ENCODE data around the gene INTS7.
A peak's percentile ranks its signal among the peaks of the same experiment; 100 is the strongest.

INTS7 gene

GRCh38 chr1:212067787-212068186 lies 32.4 kb upstream of the INTS7 start:
- H3K4me3 ChIP-seq (ENCODE audit: low read depth, low read length), result no peak overlapping the region
- no peaks in the 10 kb centered on the region for H3K79me2 ChIP-seq (ENCODE audit: control insufficient read depth, insufficient read depth, low read length, unreplicated experiment)
- peaks cover 35% of the 10 kb centered on the region; the same call in 1 of the 2 replicates for H3K36me3 ChIP-seq (ENCODE audit: insufficient read depth, low read length)
- H3K4me1 ChIP-seq (ENCODE audit: control insufficient read depth, insufficient read depth, low read length, unreplicated experiment), result no peaks in the 10 kb centered on the region
- no peak overlapping the region for H3K27ac ChIP-seq (ENCODE audit: low read depth, low read length)
- no peaks in the 10 kb centered on the region for H3K27me3 ChIP-seq (ENCODE audit: insufficient read depth, low read length)
- H2AFZ ChIP-seq (ENCODE audit: low read length, unreplicated experiment), result no peak overlapping the region

- H3K27ac ChIP-seq (ENCODE audit: low read depth, low read length), result no peak overlapping the region
- no peaks in the 10 kb centered on the region for H3K27me3 ChIP-seq (ENCODE audit: insufficient read depth, low read length)
- H3K36me3 ChIP-seq (ENCODE audit: insufficient read depth, low read length), result peaks cover 13% of the 10 kb centered on the region
- no peak overlapping the region for H2AFZ ChIP-seq (ENCODE audit: low read length, unreplicated experiment)
- no peaks in the 10 kb centered on the region for H3K4me1 ChIP-seq (ENCODE audit: control insufficient read depth, insufficient read depth, low read length, unreplicated experiment)
- no peaks in the 10 kb centered on the region for H3K79me2 ChIP-seq (ENCODE audit: control insufficient read depth, insufficient read depth, low read length, unreplicated experiment)
- no peak overlapping the region for H3K4me3 ChIP-seq (ENCODE audit: low read depth, low read length)
These were observed 27.6 kb upstream of the INTS7 start for GRCh38 chr1:212062832-212063438.

- Histone ChIP-seq H3K27ac (ENCODE audit: low read depth, low read length) (no peak overlapping the region), H3K79me2 (ENCODE audit: control insufficient read depth, insufficient read depth, low read length, unreplicated experiment) (peaks cover 2% of the 10 kb centered on the region), H3K27me3 (ENCODE audit: insufficient read depth, low read length) (no peaks in the 10 kb centered on the region), H2AFZ (ENCODE audit: low read length, unreplicated experiment) (no peak overlapping the region), H3K36me3 (ENCODE audit: insufficient read depth, low read length) (peaks cover 20% of the 10 kb centered on the region), H3K4me3 (ENCODE audit: low read depth, low read length) (no peak overlapping the region), H3K4me1 (ENCODE audit: control insufficient read depth, insufficient read depth, low read length, unreplicated experiment) (no peaks in the 10 kb centered on the region)
These were observed 25.5 kb upstream of the INTS7 start for GRCh38 chr1:212060632-212061472.

- Histone ChIP-seq H3K27ac (ENCODE audit: low read depth, low read length) (no peak overlapping the region), H3K4me3 (ENCODE audit: low read depth, low read length) (no peak overlapping the region), H2AFZ (ENCODE audit: low read length, unreplicated experiment) (no peak overlapping the region), H3K79me2 (ENCODE audit: control insufficient read depth, insufficient read depth, low read length, unreplicated experiment) (peaks cover 6% of the 10 kb centered on the region), H3K4me1 (ENCODE audit: control insufficient read depth, insufficient read depth, low read length, unreplicated experiment) (no peaks in the 10 kb centered on the region), H3K27me3 (ENCODE audit: insufficient read depth, low read length) (no peaks in the 10 kb centered on the region), H3K36me3 (ENCODE audit: insufficient read depth, low read length) (peaks cover 57% of the 10 kb centered on the region)
These were observed 20.0 kb upstream of the INTS7 start for GRCh38 chr1:212055333-212055732.

GRCh38 chr1:212053993-212054392 lies 18.6 kb upstream of the INTS7 start:
- Histone ChIP-seq H3K4me3 (ENCODE audit: low read depth, low read length) (no peak overlapping the region), H3K36me3 (ENCODE audit: insufficient read depth, low read length) (peaks cover 60% of the 10 kb centered on the region), H3K27ac (ENCODE audit: low read depth, low read length) (no peak overlapping the region), H3K4me1 (ENCODE audit: control insufficient read depth, insufficient read depth, low read length, unreplicated experiment) (no peaks in the 10 kb centered on the region), H2AFZ (ENCODE audit: low read length, unreplicated experiment) (no peak overlapping the region), H3K27me3 (ENCODE audit: insufficient read depth, low read length) (no peaks in the 10 kb centered on the region), H3K79me2 (ENCODE audit: control insufficient read depth, insufficient read depth, low read length, unreplicated experiment) (peaks cover 6% of the 10 kb centered on the region)

- Histone ChIP-seq H3K36me3 (ENCODE audit: insufficient read depth, low read length) (peaks cover 12% of the 10 kb centered on the region; the same call in 1 of the 2 replicates), H3K79me2 (ENCODE audit: control insufficient read depth, insufficient read depth, low read length, unreplicated experiment) (peaks cover 31% of the 10 kb centered on the region), H3K27ac (ENCODE audit: low read depth, low read length) (no peak overlapping the region), H3K4me3 (ENCODE audit: low read depth, low read length) (no peak overlapping the region), H2AFZ (ENCODE audit: low read length, unreplicated experiment) (no peak overlapping the region), H3K4me1 (ENCODE audit: control insufficient read depth, insufficient read depth, low read length, unreplicated experiment) (peaks cover 2% of the 10 kb centered on the region), H3K27me3 (ENCODE audit: insufficient read depth, low read length) (no peaks in the 10 kb centered on the region)
These were observed 10.6 kb upstream of the INTS7 start for GRCh38 chr1:212045981-212046380.

GRCh38 chr1:212044851-212045250 lies 9.5 kb upstream of the INTS7 start:
- Histone ChIP-seq H3K4me1 (ENCODE audit: control insufficient read depth, insufficient read depth, low read length, unreplicated experiment) (peaks cover 12% of the 10 kb centered on the region), H3K79me2 (ENCODE audit: control insufficient read depth, insufficient read depth, low read length, unreplicated experiment) (peaks cover 38% of the 10 kb centered on the region), H3K36me3 (ENCODE audit: insufficient read depth, low read length) (0 out of 2 replicates have a peak, but pooled peaks cover 3% of the 10 kb centered on the region), H2AFZ (ENCODE audit: low read length, unreplicated experiment) (no peak overlapping the region), H3K4me3 (ENCODE audit: low read depth, low read length) (no peak overlapping the region), H3K27me3 (ENCODE audit: insufficient read depth, low read length) (no peaks in the 10 kb centered on the region), H3K27ac (ENCODE audit: low read depth, low read length) (no peak overlapping the region)

- peaks cover 60% of the 10 kb centered on the region for H3K79me2 ChIP-seq (ENCODE audit: control insufficient read depth, insufficient read depth, low read length, unreplicated experiment)
- no peak overlapping the region for H3K4me3 ChIP-seq (ENCODE audit: low read depth, low read length)
- peaks cover 29% of the 10 kb centered on the region for H3K4me1 ChIP-seq (ENCODE audit: control insufficient read depth, insufficient read depth, low read length, unreplicated experiment)
- H3K27ac ChIP-seq (ENCODE audit: low read depth, low read length), result no peak overlapping the region
- 0 out of 2 replicates have a peak, but pooled peaks cover 10% of the 10 kb centered on the region for H3K36me3 ChIP-seq (ENCODE audit: insufficient read depth, low read length)
- H2AFZ ChIP-seq (ENCODE audit: low read length, unreplicated experiment), result no peak overlapping the region
- H3K27me3 ChIP-seq (ENCODE audit: insufficient read depth, low read length), result no peaks in the 10 kb centered on the region
These were observed 7.1 kb upstream of the INTS7 start for GRCh38 chr1:212042436-212042835.

- 0 out of 2 replicates have a peak, but pooled peaks cover 10% of the 10 kb centered on the region for H3K36me3 ChIP-seq (ENCODE audit: insufficient read depth, low read length)
- H3K4me1 ChIP-seq (ENCODE audit: control insufficient read depth, insufficient read depth, low read length, unreplicated experiment), result peaks cover 34% of the 10 kb centered on the region
- H3K4me3 ChIP-seq (ENCODE audit: low read depth, low read length), result peak overlapping the region; percentile 46
- H3K79me2 ChIP-seq (ENCODE audit: control insufficient read depth, insufficient read depth, low read length, unreplicated experiment), result peaks cover 76% of the 10 kb centered on the region
- H3K27me3 ChIP-seq (ENCODE audit: insufficient read depth, low read length), result no peaks in the 10 kb centered on the region
- H2AFZ ChIP-seq (ENCODE audit: low read length, unreplicated experiment), result no peak overlapping the region
- no peak overlapping the region for H3K27ac ChIP-seq (ENCODE audit: low read depth, low read length)
These were observed 5.5 kb upstream of the INTS7 start for GRCh38 chr1:212040629-212041412.

GRCh38 chr1:212039622-212040021 lies 4.3 kb upstream of the INTS7 start:
- Histone ChIP-seq H3K27me3 (ENCODE audit: insufficient read depth, low read length) (no peaks in the 10 kb centered on the region), H3K27ac (ENCODE audit: low read depth, low read length) (no peak overlapping the region), H3K4me1 (ENCODE audit: control insufficient read depth, insufficient read depth, low read length, unreplicated experiment) (peaks cover 34% of the 10 kb centered on the region), H2AFZ (ENCODE audit: low read length, unreplicated experiment) (no peak overlapping the region), H3K79me2 (ENCODE audit: control insufficient read depth, insufficient read depth, low read length, unreplicated experiment) (peaks cover 77% of the 10 kb centered on the region), H3K36me3 (ENCODE audit: insufficient read depth, low read length) (0 out of 2 replicates have a peak, but pooled peaks cover 6% of the 10 kb centered on the region), H3K4me3 (ENCODE audit: low read depth, low read length) (no peak overlapping the region)

Data from ACC112 (cell line).